GM06990 (cell line): ENCODE measurements around the gene C6orf163.

Experiments
- DNase-seq: peaks from one replicate; pipeline ENCODE4 v3.0.0-alpha.2; 2011; ENCODE audit not compliant: insufficient read length; ENCODE audit errors: extremely low read depth
- H3K27me3 ChIP-seq: replicated peaks from 2 replicates; pipeline ENCODE4 v1.6.0; 2011; ENCODE audit warnings: low read length; ENCODE audit not compliant: control insufficient read depth, insufficient read depth
- H3K36me3 ChIP-seq: 2 replicates; pipeline ENCODE4 v1.5.1; 2011; ENCODE audit warnings: low read length; ENCODE audit not compliant: control insufficient read depth, insufficient read depth
- H3K4me3 ChIP-seq: replicated peaks from 2 replicates; pipeline ENCODE4 v1.5.1; 2011; ENCODE audit warnings: low read depth, mild to moderate bottlenecking, control low read depth, low read length
- CTCF ChIP-seq: IDR thresholded peaks from 2 replicates; pipeline ENCODE4 v1.5.1; 2011; ENCODE audit warnings: low read length, control low read depth, mild to moderate bottlenecking, inconsistent platforms; ENCODE audit not compliant: insufficient read depth, poor library complexity, severe bottlenecking

The C6orf163 gene

DNA sequence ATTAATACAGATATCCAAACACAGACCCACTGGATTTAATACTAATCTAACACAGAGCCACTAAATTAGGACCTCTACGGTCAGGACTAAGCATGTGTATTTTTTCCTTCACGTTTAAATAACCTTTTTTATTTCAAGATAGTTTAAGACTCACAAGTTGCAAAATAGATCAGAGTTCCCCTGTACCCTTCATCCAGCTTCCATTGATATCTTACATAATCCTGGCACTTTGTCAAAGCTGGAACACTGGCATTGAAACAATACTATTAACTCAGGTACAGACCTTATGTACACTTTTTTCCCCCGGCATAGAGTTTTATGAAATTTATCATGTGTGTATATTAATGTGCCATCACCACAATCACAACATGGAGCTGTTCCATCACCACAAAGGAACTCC is 2.1 kb downstream of the C6orf163 start:
- no peaks in the 10 kb centered on the region for H3K27me3 ChIP-seq
- TF ChIP-seq CTCF, result no peak
- no peaks in the 10 kb centered on the region for H3K36me3 ChIP-seq
- no peak for DNase-seq
- H3K4me3 ChIP-seq, result no peak overlapping the region

- TF ChIP-seq CTCF, result no peak
- Histone ChIP-seq H3K27me3 (no peaks in the 10 kb centered on the region), H3K36me3 (no peaks in the 10 kb centered on the region), H3K4me3 (no peak overlapping the region)
- DNase-seq, result no peak
These were observed 5.3 kb downstream of the C6orf163 start for GRCh38 chr6:87349896-87350295.

- Histone ChIP-seq H3K36me3 (no peaks in the 10 kb centered on the region), H3K27me3 (no peaks in the 10 kb centered on the region), H3K4me3 (no peak overlapping the region)
- no peak for TF ChIP-seq CTCF
- DNase-seq, result no peak
These were observed 5.9 kb downstream of the C6orf163 start for GRCh38 chr6:87350516-87350915.

- Histone ChIP-seq H3K36me3 (no peaks in the 10 kb centered on the region), H3K4me3 (no peak overlapping the region), H3K27me3 (no peaks in the 10 kb centered on the region)
- no peak for DNase-seq
- no peak for TF ChIP-seq CTCF
These were observed 7.0 kb downstream of the C6orf163 start for GRCh38 chr6:87351583-87351982.

DNA sequence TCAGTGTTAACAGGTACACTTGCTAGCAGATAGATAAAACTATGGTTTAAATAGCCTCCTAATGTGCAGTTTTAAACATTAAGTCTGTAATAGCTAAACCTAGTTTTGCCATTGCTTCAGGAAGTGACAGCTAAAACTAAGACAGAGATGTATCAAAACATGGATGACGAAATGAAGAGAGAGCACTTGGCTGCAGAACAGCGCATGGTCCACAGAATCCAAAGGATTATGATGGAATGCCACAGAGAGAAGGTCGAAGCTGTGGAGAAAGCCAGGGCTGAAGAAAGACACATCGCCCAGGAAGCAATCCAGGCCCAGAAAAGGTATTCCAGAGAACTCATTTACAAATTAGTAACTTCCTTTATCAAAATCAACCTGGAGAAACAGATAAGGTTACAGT is 11.6 kb downstream of the C6orf163 start:
- DNase-seq, result no peak
- TF ChIP-seq CTCF, result no peak
- Histone ChIP-seq H3K36me3 (no peaks in the 10 kb centered on the region), H3K27me3 (no peaks in the 10 kb centered on the region), H3K4me3 (no peak overlapping the region)

GRCh38 chr6:87357479-87358196 is 13.0 kb downstream of the C6orf163 start:
- H3K27me3 ChIP-seq, result no peaks in the 10 kb centered on the region
- no peak overlapping the region for H3K4me3 ChIP-seq
- no peaks in the 10 kb centered on the region for H3K36me3 ChIP-seq
- DNase-seq, result no peak
- no peak for TF ChIP-seq CTCF
